ENCODE data around the gene COASY.
"Not testable (repeated sequence)": the region's sequence is repeated elsewhere in the genome, so short reads cannot be mapped to it uniquely, and the experiment has no call there.

COASY gene

DNA sequence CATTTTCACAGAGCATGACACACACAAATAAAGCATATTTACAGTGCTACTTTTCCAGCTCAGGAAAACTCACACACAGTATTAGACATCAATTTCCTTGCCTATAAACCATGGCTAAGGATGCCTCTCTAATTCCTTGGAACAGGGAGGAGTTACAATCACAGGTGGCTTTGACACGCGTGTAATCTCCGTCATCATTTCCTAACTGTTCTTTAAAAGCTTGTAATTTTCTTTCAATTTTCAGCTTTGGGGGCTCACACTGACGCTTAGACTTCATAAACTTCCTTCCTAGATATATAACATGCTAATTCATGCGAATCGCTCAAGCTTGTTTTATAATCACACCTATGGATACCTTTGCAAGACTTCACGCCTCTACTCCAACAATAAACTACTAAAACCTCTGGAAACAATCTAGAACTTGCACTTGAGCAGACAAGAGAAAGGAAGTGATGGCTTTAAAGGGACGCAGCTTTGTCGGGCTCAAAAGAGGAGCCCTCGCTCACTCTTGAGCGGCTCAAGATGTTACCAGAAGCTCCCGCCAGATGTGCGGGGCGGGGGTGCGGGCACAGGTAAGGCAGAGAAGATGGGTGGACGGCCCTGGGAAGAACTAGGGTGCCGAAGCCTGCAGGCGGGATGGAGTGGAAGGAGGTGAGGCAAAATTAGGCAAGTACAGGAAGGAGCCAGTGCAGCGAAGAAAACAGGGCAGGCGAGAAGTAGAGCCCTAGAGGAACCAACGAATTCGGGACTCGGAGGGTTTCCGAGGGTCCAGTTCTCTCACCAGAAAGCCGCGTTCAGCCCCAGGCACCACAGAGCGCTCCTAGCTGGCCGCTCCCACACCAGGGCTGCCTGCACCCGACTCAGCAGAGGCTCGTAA, 46.6 kb downstream of the COASY start:
- H3K9ac ChIP-seq (ENCODE audit: low read length): peak overlapping the region; percentile 98
- peak overlapping the region; percentile 95 for H3K4me3 ChIP-seq (ENCODE audit: low read length)
- DNase-seq (ENCODE audit: low read depth): peak; percentile 49
- no peaks in the 10 kb centered on the region for H3K9me3 ChIP-seq (ENCODE audit: control insufficient read depth, low read length)
- no peaks in the 10 kb centered on the region for H3K27me3 ChIP-seq (replicated peaks; ENCODE audit: control insufficient read depth, insufficient read depth, low read length)
- peaks cover 19% of the 10 kb centered on the region for H3K36me3 ChIP-seq (ENCODE audit: control insufficient read depth, insufficient read depth, low read length, severe bottlenecking)
- peaks cover 12% of the 10 kb centered on the region for H3K4me1 ChIP-seq (ENCODE audit: control insufficient read depth, insufficient read depth, low read length)

DNA sequence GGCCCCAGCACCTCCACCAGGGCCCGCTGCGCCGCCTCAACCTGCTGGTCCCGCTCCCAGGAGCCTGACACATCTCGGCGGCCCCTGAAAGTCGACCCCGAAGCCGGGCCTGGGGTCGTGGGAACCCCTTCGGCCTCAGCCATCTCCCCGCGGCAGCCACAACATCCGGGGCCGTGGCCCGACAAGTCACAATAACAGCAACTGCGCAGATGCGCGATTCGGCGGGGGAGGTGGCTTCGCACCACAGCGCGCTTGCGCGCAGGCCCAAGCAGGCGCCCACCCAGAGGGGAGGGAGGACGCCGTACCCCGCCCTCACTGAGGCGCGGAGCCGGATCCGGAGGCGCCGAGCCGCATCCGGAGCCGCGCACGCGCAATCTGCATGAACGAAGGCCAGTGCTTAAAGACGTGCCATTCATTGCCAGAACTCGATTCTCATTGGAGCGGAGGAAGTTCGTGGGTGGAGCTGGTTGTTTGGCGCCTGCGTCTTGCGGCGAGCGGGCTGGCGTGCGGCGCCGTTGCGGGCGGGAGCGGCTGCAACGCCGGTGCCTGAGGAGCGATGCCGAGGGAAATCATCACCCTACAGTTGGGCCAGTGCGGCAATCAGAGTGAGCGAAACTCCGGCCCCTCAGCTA, 47.4 kb downstream of the COASY start, which contains the start of the genes RETREG3 and TUBG1:
RETREG3 (minus strand) TSS at position 193 of the 632 bp plus-strand sequence; CDS start at position 143, 50 bp downstream.
TUBG1 (plus strand) TSS at position 502 of the 632 bp plus-strand sequence; CDS start at position 557, 55 bp downstream.
- Histone ChIP-seq H3K4me3 (ENCODE audit: low read length) (peak within 1 kb of the TSS; percentile 95), H3K9me3 (ENCODE audit: control insufficient read depth, low read length) (no peaks in the 10 kb centered on the region), H3K27me3 (replicated peaks; ENCODE audit: control insufficient read depth, insufficient read depth, low read length) (no peaks in the 10 kb centered on the region), H3K36me3 (ENCODE audit: control insufficient read depth, insufficient read depth, low read length, severe bottlenecking) (peaks cover 26% of the 10 kb centered on the region), H3K4me1 (ENCODE audit: control insufficient read depth, insufficient read depth, low read length) (peaks cover 12% of the 10 kb centered on the region), H3K9ac (ENCODE audit: low read length) (peak within 1 kb of the TSS; percentile 98)
- DNase-seq (ENCODE audit: low read depth): peak; percentile 100

DNA sequence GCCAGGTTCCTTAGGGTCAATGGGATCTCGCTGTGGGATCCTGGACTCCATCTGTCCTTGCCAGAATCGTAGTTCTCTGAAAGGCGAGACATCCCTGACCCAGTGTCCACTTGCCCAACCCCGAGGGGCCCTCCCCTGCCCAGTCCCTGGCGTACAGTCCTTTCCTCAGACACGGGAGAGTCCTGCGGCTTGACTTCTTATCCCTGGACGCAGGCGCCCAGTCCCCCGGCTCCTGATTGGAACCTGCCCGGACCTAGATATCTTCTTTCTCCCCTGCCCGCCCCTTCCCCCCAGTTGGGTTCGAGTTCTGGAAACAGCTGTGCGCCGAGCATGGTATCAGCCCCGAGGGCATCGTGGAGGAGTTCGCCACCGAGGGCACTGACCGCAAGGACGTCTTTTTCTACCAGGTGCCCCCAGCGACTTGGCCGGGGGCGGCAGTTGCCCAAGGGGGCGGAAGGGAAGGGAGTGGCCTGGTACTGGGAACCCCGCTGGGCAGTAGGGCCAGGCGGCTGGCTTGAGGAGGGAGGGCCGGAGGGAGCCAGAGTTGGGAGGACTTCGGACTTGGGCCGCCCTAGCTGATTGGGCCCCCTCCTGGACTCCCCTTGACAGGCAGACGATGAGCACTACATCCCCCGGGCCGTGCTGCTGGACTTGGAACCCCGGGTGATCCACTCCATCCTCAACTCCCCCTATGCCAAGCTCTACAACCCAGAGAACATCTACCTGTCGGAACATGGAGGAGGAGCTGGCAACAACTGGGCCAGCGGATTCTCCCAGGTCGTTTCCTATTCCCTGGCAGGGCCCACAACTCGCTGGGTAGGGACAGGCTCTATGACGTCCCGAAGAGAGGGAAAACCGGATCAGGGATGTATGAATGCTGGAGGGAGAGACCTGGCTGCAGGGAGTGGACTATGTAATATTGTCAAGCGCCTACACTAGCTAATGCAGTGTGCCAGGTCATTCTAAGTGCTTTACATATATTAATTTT, 48.2 kb downstream of the COASY start:
- Histone ChIP-seq H3K4me1 (ENCODE audit: control insufficient read depth, insufficient read depth, low read length) (peaks cover 12% of the 10 kb centered on the region), H3K4me3 (ENCODE audit: low read length) (peak overlapping the region; percentile 95), H3K36me3 (ENCODE audit: control insufficient read depth, insufficient read depth, low read length, severe bottlenecking) (peaks cover 34% of the 10 kb centered on the region), H3K9ac (ENCODE audit: low read length) (peak overlapping the region; percentile 84)
- not testable (repeated sequence) for DNase-seq (ENCODE audit: low read depth); H3K27me3 ChIP-seq (replicated peaks; ENCODE audit: control insufficient read depth, insufficient read depth, low read length); H3K9me3 ChIP-seq (ENCODE audit: control insufficient read depth, low read length)

DNA sequence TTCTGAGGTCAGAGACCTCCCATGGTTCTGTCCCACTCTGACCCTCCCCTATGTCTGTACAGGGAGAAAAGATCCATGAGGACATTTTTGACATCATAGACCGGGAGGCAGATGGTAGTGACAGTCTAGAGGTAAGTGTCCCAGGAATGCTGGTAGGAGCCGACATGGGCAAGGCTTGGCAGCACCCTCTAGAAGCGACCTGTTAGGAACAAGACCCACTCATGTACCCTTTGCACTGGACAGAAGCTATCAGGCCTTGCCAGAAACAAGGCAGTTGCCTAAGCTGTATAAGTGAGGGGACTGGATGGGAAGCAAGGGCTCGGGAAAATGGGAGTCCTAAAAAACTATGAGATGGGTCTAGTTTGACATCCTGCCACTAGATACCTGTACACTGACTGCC, 50.1 kb downstream of the COASY start:
- Histone ChIP-seq H3K4me1 (ENCODE audit: control insufficient read depth, insufficient read depth, low read length) (peaks cover 12% of the 10 kb centered on the region), H3K27me3 (replicated peaks; ENCODE audit: control insufficient read depth, insufficient read depth, low read length) (no peaks in the 10 kb centered on the region), H3K9ac (ENCODE audit: low read length) (no peak overlapping the region), H3K4me3 (ENCODE audit: low read length) (no peak overlapping the region), H3K36me3 (ENCODE audit: control insufficient read depth, insufficient read depth, low read length, severe bottlenecking) (peaks cover 44% of the 10 kb centered on the region), H3K9me3 (ENCODE audit: control insufficient read depth, low read length) (no peaks in the 10 kb centered on the region)
- no peak for DNase-seq (ENCODE audit: low read depth)

DNA sequence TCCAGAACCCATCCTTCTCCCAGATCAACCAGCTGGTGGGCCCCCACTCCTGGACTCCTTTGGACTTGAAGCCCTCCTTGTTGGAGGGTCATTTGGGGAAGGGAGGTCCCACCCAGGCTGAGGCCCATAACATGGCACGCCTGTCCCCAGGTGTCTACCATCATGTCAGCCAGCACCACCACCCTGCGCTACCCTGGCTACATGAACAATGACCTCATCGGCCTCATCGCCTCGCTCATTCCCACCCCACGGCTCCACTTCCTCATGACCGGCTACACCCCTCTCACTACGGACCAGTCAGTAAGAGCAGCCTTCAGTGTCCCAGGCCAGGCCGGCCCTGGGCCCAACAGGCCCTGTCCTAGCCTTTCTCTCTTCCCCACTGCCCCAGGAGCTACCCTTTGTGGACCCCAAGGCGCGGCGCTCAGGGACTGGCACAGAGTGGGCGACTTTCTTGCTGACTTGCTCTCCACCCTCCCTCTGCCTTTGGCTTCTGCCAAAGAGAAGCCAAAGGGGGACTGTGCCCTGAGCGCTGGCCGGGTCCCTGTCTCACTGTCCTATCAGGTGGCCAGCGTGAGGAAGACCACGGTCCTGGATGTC, 51.8 kb downstream of the COASY start:
- H3K36me3 ChIP-seq (ENCODE audit: control insufficient read depth, insufficient read depth, low read length, severe bottlenecking): peaks cover 44% of the 10 kb centered on the region
- no peak overlapping the region for H3K4me3 ChIP-seq (ENCODE audit: low read length)
- DNase-seq (ENCODE audit: low read depth): no peak
- no peak overlapping the region for H3K9ac ChIP-seq (ENCODE audit: low read length)
- H3K27me3 ChIP-seq (replicated peaks; ENCODE audit: control insufficient read depth, insufficient read depth, low read length): no peaks in the 10 kb centered on the region
- no peaks in the 10 kb centered on the region for H3K9me3 ChIP-seq (ENCODE audit: control insufficient read depth, low read length)
- peaks cover 10% of the 10 kb centered on the region for H3K4me1 ChIP-seq (ENCODE audit: control insufficient read depth, insufficient read depth, low read length)

Data from adipocyte (in vitro differentiated cells).